K562 (cell line): Measurements from ENCODE around the gene THOP1. TPM values are rescaled to one million over a fixed set of nuclear protein-coding genes. Genes with fewer than 3 reads are reported as not detected.
A peak's percentile ranks its signal among the peaks of the same experiment; 100 is the strongest.

ENCODE experiments used
- ATAC-seq: fragments of 200-7000 bp; cut with Tn5 transposase; 3 replicates; pipeline ENCODE4 v1.9.1; 2020; ENCODE audit warnings: moderate library complexity
- BruUV-seq: library from RNA; stranded (reverse); fragments of 400-500 nt; replicated peaks from 2 replicates; lab custom pipeline; 2021; lab: Mats Ljungman, UMichigan
- CTCF ChIA-PET: fragments of 300-600 bp; formaldehyde crosslinking; extraction: SDS; loops from one replicate; lab custom pipeline; 2021; ENCODE audit warnings: low intra/inter-chr PET ratio; lab: Yijun Ruan, JAX
- POLR2A ChIA-PET: fragments of 300-600, 350-650 bp; sonication (Branson Sonifier 250); formaldehyde crosslinking; extraction: SDS; loops from one replicate; lab custom pipeline; 2021; ENCODE audit warnings: antibody characterized with exemption, inconsistent platforms; lab: Yijun Ruan, JAX
- DNase-seq, 4 experiments: peaks; one replicate each; pipeline versions ENCODE4 v3.0.0 to v3.0.0-alpha.2; 2011 to 2018; ENCODE audit warnings: low spot score in 3 of 4, mixed read lengths in 3 of 4; ENCODE audit errors: extremely low read depth in 1 of 4
- FAIRE-seq: peaks from 2 replicates; lab custom pipeline; 2011; peaks lifted over from hg19 to GRCh38; lab: Jason Lieb, UNC
- H2AFZ ChIP-seq: 2 replicates; pipeline ENCODE4 v1.6.0; 2011; ENCODE audit warnings: low read depth, low read length, control low read depth, inconsistent platforms
- H3K27ac ChIP-seq: fragments of 200-600 bp; 3 replicates; pipeline ENCODE4 v1.8.0; 2011; ENCODE audit warnings: low read depth, mild to moderate bottlenecking, control low read depth, inconsistent platforms, low read length, moderate library complexity, mixed read lengths; ENCODE audit errors: extremely low read depth
- H3K27me3 ChIP-seq, 2 experiments: fragments of 300-600 bp in 1 of 2; 2 replicates in 1 of 2; 3 replicates in 1 of 2; pipeline versions ENCODE4 v1.6.0 to v1.8.0; 2011; ENCODE audit warnings: inconsistent platforms in 2 of 2, low read length in 2 of 2, mild to moderate bottlenecking in 1 of 2, mixed read lengths in 1 of 2, moderate library complexity in 1 of 2; ENCODE audit not compliant: control insufficient read depth in 2 of 2, insufficient read depth in 2 of 2
- H3K36me3 ChIP-seq: fragments of 300-600 bp; 3 replicates; pipeline ENCODE4 v1.8.0; 2011; ENCODE audit warnings: mild to moderate bottlenecking, low read length, inconsistent platforms; ENCODE audit not compliant: control insufficient read depth, insufficient read depth
- H3K4me1 ChIP-seq, 2 experiments: fragments of 200-600 bp in 1 of 2; replicated peaks in 1 of 2; 2 replicates in 1 of 2; 3 replicates in 1 of 2; pipeline versions ENCODE4 v1.5.1 to v1.8.0; 2011; ENCODE audit warnings: inconsistent platforms in 2 of 2, low read length in 2 of 2, mild to moderate bottlenecking in 1 of 2, mixed read lengths in 1 of 2, moderate library complexity in 1 of 2; ENCODE audit not compliant: control insufficient read depth in 2 of 2, insufficient read depth in 2 of 2
- H3K4me2 ChIP-seq: 2 replicates; pipeline ENCODE4 v1.6.1; 2011; ENCODE audit warnings: low read length, control low read depth, inconsistent platforms, mixed read lengths; ENCODE audit not compliant: insufficient read depth
- H3K4me3 ChIP-seq: fragments of 200-600 bp; sonication (generic), shearing (Covaris generic); 2 replicates; pipeline ENCODE4 v1.5.1; 2016; ENCODE audit warnings: control low read depth, inconsistent platforms
- H3K79me2 ChIP-seq: fragments of 200-600 bp; 3 replicates; pipeline ENCODE4 v1.8.0; 2011; ENCODE audit warnings: low read length, inconsistent platforms; ENCODE audit not compliant: control insufficient read depth, insufficient read depth
- H3K9ac ChIP-seq, 2 experiments: 2 replicates each; pipeline versions ENCODE4 v1.6.0 to v1.6.1; 2011; ENCODE audit warnings: low read depth in 2 of 2, low read length in 2 of 2, control low read depth in 1 of 2, inconsistent platforms in 1 of 2, mild to moderate bottlenecking in 1 of 2, mixed read lengths in 1 of 2; ENCODE audit not compliant: insufficient read depth in 1 of 2
- H3K9me1 ChIP-seq: one replicate; pipeline ENCODE4 v1.6.0; 2011; ENCODE audit warnings: inconsistent platforms, mild to moderate bottlenecking, low read length, moderate library complexity; ENCODE audit not compliant: control insufficient read depth, insufficient read depth
- H3K9me3 ChIP-seq: replicated peaks from 2 replicates; pipeline ENCODE4 v1.5.1; 2011; ENCODE audit warnings: low read depth, low read length, inconsistent platforms; ENCODE audit not compliant: control insufficient read depth, insufficient read depth
- H4K20me1 ChIP-seq: replicated peaks from 2 replicates; pipeline ENCODE4 v1.6.1; 2011; ENCODE audit warnings: low read length, inconsistent platforms, mixed read lengths; ENCODE audit not compliant: control insufficient read depth, insufficient read depth
- ETV5 ChIP-seq: sonication (generic); formaldehyde crosslinking; IDR thresholded peaks from 2 replicates; pipeline ENCODE4 v1.4.0; 2020; ENCODE audit warnings: low read depth, mild to moderate bottlenecking, missing genetic modification reagents
- GTF2F1 ChIP-seq: IDR thresholded peaks from 2 replicates; pipeline ENCODE4 v1.6.1; 2011; ENCODE audit warnings: low read depth, low read length, improper control_type of control experiment
- SMAD1 ChIP-seq: fragments of 150-350 bp; IDR thresholded peaks from 2 replicates; pipeline ENCODE4 v1.6.1; 2014; ENCODE audit warnings: low read length, low read depth; ENCODE audit not compliant: partially characterized antibody
- U2AF2 ChIP-seq: fragments of 200-400 bp; formaldehyde crosslinking; optimal IDR thresholded peaks from 2 replicates; pipeline ENCODE3; 2017; ENCODE audit warnings: low read depth, mild to moderate bottlenecking, low read length
- ZNF507 ChIP-seq: conservative IDR thresholded peaks from 2 replicates; pipeline ENCODE4 v1.6.1; 2017; ENCODE audit warnings: missing genetic modification characterization, missing compliant biosample characterization
- WGBS: fragments of 100-300 bp; shearing (Covaris generic); methylation state at CpG from one replicate; pipeline ENCODE4 v1.1.6; 2016; ENCODE audit warnings: low coverage, mixed read lengths; ENCODE audit not compliant: insufficient coverage; ENCODE audit errors: missing lambda C conversion rate; 5-methylcytosine and 5-hydroxymethylcytosine counted together
- in situ Hi-C: fragments of 300-500 bp; cut with MboI; formaldehyde crosslinking; loops from 4 replicates; pipeline ENCODE4 v1.15.0; 2018; ENCODE audit warnings: inconsistent platforms, mixed read lengths
- intact Hi-C: fragments of 100-400 bp; cut with micrococcal nuclease; formaldehyde crosslinking; loops from 2 replicates; pipeline ENCODE4 v1.14.2; 2022
- polyA plus RNA-seq, 8 experiments: library from polyadenylated mRNA; depleted of rRNA in 4 of 8; stranded (reverse) in 5 of 8; unstranded in 3 of 8; fragments of >200 nt; fragmentation: Nextera tagmentation in 2 of 8; fragmentation: Illumina TruSeq in 1 of 8; extraction: Ambion mirVana in 2 of 8; extraction: Trizol in 1 of 8; gene quantifications; 2 replicates each; pipeline versions ENCODE4 v1.2.1 to v1.2.3, GENCODE V29; 2011 to 2014; ENCODE audit warnings: inconsistent platforms in 1 of 8, missing spikeins in 1 of 8
- total RNA-seq, 7 experiments: library from RNA; depleted of rRNA in 6 of 7; stranded (reverse); fragments of >200 nt in 6 of 7; fragmentation: Illumina TruSeq in 2 of 7; extraction: Trizol in 2 of 7; gene quantifications; 2 replicates each; pipeline versions ENCODE4 v1.2.1 to v1.2.3, GENCODE V29; 2011 to 2021; ENCODE audit warnings: low replicate concordance in 1 of 7
- TF ChIP-seq, protein P1 (sequence below): sonication (generic); formaldehyde crosslinking; IDR thresholded peaks from 2 replicates; pipeline ENCODE4 v1.9.0; 2022; ENCODE audit warnings: mild to moderate bottlenecking, missing genetic modification reagents
- TF ChIP-seq, protein P2 (sequence below): fragments of 450-650 bp; IDR thresholded peaks from 2 replicates; pipeline ENCODE4 v1.6.1; 2017; ENCODE audit warnings: antibody characterized with exemption, mild to moderate bottlenecking
- TF ChIP-seq, protein P3 (sequence below): sonication (generic); formaldehyde crosslinking; IDR thresholded peaks from 2 replicates; pipeline ENCODE4 v1.8.1; 2023; ENCODE audit warnings: mild to moderate bottlenecking, missing genetic modification reagents

Gene THOP1
- total and polyA plus RNA-seq, 9 of the 15 experiments (the other 6 are each of a cell fraction or from before 2014, with no cell fraction given): 1.3 to 255 (median 96.1) TPM

DNA sequence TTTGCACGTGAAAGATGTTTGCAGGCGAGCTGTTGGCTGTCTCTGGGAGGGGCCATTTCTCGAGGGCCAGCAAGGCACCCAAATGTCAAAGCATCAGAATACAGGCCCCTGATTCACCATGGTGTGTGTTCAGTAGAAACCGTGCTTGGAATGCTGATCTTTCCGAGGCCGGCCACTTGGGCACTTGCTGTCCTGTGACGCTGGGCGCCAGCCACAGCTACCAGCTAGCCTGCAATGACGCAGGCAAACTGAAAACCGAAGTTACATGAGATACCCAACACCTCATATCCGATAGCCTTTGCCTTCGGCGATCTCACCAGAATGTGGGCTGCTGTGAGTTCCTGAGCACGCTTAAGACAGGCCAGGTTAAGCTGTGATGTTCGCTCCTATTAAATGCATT, 12.0 kb downstream of the THOP1 start:
- WGBS: 96% methylated on average over 13 of the region's 15 CpGs
- H4K20me1 ChIP-seq: no peaks in the 10 kb centered on the region
- peaks cover 3% of the 10 kb centered on the region for H3K9me1 ChIP-seq
- FAIRE-seq: no peak
- TF ChIP-seq ZNF507 (tag) (no peak), SMAD1 (no peak), U2AF2 (no peak), GTF2F1 (no peak), ETV5 (no peak)
- TF ChIP-seq, protein P1, sequence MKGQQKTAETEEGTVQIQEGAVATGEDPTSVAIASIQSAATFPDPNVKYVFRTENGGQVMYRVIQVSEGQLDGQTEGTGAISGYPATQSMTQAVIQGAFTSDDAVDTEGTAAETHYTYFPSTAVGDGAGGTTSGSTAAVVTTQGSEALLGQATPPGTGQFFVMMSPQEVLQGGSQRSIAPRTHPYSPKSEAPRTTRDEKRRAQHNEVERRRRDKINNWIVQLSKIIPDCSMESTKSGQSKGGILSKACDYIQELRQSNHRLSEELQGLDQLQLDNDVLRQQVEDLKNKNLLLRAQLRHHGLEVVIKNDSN: no peak
- TF ChIP-seq, protein P2, sequence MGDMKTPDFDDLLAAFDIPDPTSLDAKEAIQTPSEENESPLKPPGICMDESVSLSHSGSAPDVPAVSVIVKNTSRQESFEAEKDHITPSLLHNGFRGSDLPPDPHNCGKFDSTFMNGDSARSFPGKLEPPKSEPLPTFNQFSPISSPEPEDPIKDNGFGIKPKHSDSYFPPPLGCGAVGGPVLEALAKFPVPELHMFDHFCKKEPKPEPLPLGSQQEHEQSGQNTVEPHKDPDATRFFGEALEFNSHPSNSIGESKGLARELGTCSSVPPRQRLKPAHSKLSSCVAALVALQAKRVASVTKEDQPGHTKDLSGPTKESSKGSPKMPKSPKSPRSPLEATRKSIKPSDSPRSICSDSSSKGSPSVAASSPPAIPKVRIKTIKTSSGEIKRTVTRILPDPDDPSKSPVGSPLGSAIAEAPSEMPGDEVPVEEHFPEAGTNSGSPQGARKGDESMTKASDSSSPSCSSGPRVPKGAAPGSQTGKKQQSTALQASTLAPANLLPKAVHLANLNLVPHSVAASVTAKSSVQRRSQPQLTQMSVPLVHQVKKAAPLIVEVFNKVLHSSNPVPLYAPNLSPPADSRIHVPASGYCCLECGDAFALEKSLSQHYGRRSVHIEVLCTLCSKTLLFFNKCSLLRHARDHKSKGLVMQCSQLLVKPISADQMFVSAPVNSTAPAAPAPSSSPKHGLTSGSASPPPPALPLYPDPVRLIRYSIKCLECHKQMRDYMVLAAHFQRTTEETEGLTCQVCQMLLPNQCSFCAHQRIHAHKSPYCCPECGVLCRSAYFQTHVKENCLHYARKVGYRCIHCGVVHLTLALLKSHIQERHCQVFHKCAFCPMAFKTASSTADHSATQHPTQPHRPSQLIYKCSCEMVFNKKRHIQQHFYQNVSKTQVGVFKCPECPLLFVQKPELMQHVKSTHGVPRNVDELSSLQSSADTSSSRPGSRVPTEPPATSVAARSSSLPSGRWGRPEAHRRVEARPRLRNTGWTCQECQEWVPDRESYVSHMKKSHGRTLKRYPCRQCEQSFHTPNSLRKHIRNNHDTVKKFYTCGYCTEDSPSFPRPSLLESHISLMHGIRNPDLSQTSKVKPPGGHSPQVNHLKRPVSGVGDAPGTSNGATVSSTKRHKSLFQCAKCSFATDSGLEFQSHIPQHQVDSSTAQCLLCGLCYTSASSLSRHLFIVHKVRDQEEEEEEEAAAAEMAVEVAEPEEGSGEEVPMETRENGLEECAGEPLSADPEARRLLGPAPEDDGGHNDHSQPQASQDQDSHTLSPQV: no peak
- TF ChIP-seq, protein P3, sequence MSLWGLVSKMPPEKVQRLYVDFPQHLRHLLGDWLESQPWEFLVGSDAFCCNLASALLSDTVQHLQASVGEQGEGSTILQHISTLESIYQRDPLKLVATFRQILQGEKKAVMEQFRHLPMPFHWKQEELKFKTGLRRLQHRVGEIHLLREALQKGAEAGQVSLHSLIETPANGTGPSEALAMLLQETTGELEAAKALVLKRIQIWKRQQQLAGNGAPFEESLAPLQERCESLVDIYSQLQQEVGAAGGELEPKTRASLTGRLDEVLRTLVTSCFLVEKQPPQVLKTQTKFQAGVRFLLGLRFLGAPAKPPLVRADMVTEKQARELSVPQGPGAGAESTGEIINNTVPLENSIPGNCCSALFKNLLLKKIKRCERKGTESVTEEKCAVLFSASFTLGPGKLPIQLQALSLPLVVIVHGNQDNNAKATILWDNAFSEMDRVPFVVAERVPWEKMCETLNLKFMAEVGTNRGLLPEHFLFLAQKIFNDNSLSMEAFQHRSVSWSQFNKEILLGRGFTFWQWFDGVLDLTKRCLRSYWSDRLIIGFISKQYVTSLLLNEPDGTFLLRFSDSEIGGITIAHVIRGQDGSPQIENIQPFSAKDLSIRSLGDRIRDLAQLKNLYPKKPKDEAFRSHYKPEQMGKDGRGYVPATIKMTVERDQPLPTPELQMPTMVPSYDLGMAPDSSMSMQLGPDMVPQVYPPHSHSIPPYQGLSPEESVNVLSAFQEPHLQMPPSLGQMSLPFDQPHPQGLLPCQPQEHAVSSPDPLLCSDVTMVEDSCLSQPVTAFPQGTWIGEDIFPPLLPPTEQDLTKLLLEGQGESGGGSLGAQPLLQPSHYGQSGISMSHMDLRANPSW: no peak
- intact Hi-C loops: no loop called here
- H3K79me2 ChIP-seq: no peaks in the 10 kb centered on the region
- peak overlapping the region in 1 of 2 experiments; percentile 52; a peak in 1 of 4 replicates for H3K9ac ChIP-seq
- ChIA-PET POLR2A (interaction anchor here (0.7 to 1.6 kb wide), 3 partner anchors 14 to 44 kb away, joined by 3 to 4 read pairs (median 3); partner anchors contain the start of gene ZNF555), CTCF (no interaction called here)
- DNase-seq: no peak
- H3K36me3 ChIP-seq: peaks cover 89% of the 10 kb centered on the region; the same call in 2 of the 3 replicates
- no peak overlapping the region for H3K4me3 ChIP-seq
- peaks cover 0 to 19% of the 10 kb centered on the region in 2 experiments; a peak in 2 of 5 replicates for H3K4me1 ChIP-seq
- no peak overlapping the region for H2AFZ ChIP-seq
- in situ Hi-C loops: no loop called here
- no TSS peak for BruUV-seq
- H3K4me2 ChIP-seq: no peak overlapping the region
- no peaks in the 10 kb centered on the region for H3K27me3 ChIP-seq
- ATAC-seq: no peak
- H3K27ac ChIP-seq: no peak overlapping the region
- no peaks in the 10 kb centered on the region for H3K9me3 ChIP-seq
